ENCODE results near the gene MKKS.
"Not testable (repeated sequence)": the region's sequence is repeated elsewhere in the genome, so short reads cannot be mapped to it uniquely, and the experiment has no call there.

Gene MKKS

DNA sequence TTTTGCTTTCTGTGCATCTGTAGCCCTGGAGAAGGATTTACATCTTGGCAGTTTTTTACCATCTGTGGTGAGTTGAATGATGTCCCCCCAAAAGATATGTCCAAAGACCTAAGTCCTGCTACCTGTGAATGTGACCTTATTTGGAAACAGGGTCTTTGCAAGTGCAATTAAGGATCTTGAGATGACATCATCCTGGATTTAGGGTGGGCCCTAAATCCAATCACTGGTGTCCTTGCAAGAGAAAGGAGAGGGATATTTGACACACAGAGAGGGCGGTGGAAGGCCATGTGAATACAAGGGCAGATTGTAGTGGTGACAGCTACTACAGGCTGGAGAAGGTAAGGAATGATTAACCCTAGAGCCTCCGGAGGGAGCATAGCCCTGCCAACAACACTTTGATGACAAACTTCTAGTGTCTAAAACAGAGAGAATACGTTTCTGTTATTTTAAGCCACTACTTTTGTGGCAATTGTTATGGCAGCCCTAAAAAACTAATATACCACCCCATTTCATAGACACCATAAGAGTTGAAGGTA, 35.1 kb downstream of the MKKS start:
- peaks cover 0 to 12% (median 0%) of the 10 kb centered on the region in 11 experiments; a peak in 3 of 22 replicates for H3K36me3 ChIP-seq
- no peak for TF ChIP-seq Cebpa-rat (IDR thresholded peaks at IDR 0.05)
- no peaks in the 10 kb centered on the region for H3K27me3 ChIP-seq
- no peak overlapping the region for H3K4me3 ChIP-seq
- peaks cover 0 to 11% (median 0%) of the 10 kb centered on the region in 10 experiments; a peak in 3 of 20 replicates for H3K4me1 ChIP-seq
- no peak overlapping the region for H3K9ac ChIP-seq
- no peak overlapping the region for H3K4me2 ChIP-seq
- no peaks in the 10 kb centered on the region for H4K20me1 ChIP-seq
- peaks cover 0 to 13% (median 6%) of the 10 kb centered on the region in 11 experiments; a peak in 7 of 22 replicates for H3K9me3 ChIP-seq (replicated peaks in 1 of 11)
- H3K27ac ChIP-seq, result no peak overlapping the region

DNA sequence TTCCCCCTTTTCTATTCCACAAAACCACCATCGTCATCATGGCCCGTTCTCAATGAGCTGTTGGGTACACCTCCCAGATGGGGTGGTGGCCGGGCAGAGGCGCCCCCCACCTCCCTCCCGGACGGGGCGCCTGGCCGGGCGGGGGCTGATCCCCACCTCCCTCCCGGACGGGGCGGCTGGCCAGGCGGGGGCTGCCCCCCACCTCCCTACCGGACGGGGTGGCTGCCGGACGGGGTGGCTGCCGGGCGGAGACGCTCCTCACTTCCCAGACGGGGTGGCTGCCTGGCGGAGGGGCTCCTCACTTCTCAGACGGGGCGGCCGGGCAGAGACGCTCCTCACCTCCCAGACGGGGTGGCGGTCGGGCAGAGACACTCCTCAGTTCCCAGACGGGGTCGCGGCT, 39.3 kb downstream of the MKKS start:
- not testable (repeated sequence) for H3K4me2 ChIP-seq, H4K20me1 ChIP-seq, H3K9ac ChIP-seq, H3K4me1 ChIP-seq, H3K4me3 ChIP-seq, H3K27me3 ChIP-seq, H3K36me3 ChIP-seq, H3K27ac ChIP-seq
- peaks cover 0 to 13% (median 6%) of the 10 kb centered on the region in 11 experiments; a peak in 7 of 22 replicates for H3K9me3 ChIP-seq (replicated peaks in 1 of 11)

DNA sequence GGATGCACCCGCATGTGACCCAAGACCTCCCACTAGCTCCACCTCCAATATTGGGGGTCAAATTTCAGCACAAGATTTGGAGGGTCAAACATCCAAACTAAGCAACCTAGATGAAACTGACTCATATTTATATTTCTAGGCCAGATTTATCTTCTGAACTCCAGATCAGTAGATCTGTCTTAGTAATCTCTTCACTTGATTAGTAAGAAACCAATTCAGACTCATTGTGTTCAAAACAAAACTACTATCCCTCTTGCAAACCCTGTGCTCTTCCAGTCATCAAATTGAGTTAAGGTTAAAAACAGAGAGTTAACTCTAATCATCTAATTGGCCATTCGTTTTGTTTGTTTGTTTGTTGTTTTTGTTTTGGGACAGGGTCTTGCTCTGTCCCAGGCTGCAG, 43.3 kb downstream of the MKKS start:
- no peaks in the 10 kb centered on the region for H3K36me3 ChIP-seq
- H3K4me1 ChIP-seq, result no peaks in the 10 kb centered on the region
- no peak overlapping the region for H3K4me3 ChIP-seq
- no peaks in the 10 kb centered on the region for H3K27me3 ChIP-seq
- H3K9me3 ChIP-seq (replicated peaks in 1 of 11), result peaks cover 0 to 18% (median 6%) of the 10 kb centered on the region in 11 experiments; a peak in 8 of 22 replicates
- H3K4me2 ChIP-seq, result no peak overlapping the region
- no peaks in the 10 kb centered on the region for H4K20me1 ChIP-seq
- no peak overlapping the region for H3K27ac ChIP-seq
- no peak for TF ChIP-seq Cebpa-rat (IDR thresholded peaks at IDR 0.05)
- no peak overlapping the region for H3K9ac ChIP-seq

DNA sequence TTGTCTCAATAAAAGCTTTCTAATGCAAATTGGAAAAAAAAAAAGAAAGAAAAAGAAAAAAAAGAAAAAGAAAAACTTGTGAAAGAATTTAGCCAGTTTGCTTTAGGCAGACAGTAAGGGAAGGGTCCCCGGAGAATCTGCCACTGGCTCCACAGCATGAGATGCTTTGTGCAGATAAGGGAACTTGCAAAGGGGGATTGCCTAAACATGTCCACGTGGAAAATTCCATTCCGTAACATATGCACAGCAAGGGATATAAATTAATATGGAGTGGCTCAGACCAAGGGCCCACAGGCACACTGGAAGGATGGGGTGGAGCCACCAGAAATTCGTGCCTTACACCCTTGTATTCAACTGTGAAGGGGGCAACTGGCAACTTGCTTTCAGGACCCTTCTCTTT, 45.4 kb downstream of the MKKS start:
- H3K4me2 ChIP-seq, result no peak overlapping the region
- H3K27ac ChIP-seq, result no peak overlapping the region

DNA sequence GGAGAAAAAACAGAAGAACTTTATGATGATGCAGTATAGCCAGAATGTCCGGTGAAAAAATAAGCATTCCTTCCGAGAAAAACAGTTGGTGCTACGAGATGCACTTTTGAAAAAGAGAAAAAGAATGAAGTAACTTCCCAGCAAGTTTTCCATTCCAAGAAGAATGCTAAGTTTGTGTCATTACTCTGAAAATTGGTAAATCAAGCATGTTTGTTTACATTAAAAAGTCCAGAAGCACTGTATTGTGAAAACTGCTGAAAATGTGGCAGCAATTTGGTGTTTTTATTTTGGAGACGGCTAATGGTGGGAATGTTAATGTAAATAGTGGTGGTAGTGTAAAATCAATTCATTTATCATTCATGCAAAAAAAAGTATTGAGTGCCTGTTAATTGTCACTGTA, 46.3 kb downstream of the MKKS start:
- H4K20me1 ChIP-seq, result no peaks in the 10 kb centered on the region
- peaks cover 0 to 7% (median 0%) of the 10 kb centered on the region in 11 experiments; a peak in 3 of 22 replicates for H3K9me3 ChIP-seq (replicated peaks in 1 of 11)
- no peaks in the 10 kb centered on the region for H3K27me3 ChIP-seq
- H3K36me3 ChIP-seq, result no peaks in the 10 kb centered on the region
- no peak overlapping the region for H3K27ac ChIP-seq
- no peak overlapping the region for H3K4me3 ChIP-seq
- H3K4me2 ChIP-seq, result no peak overlapping the region
- no peak for TF ChIP-seq Cebpa-rat (IDR thresholded peaks at IDR 0.05)
- H3K9ac ChIP-seq, result no peak overlapping the region
- peaks cover 0 to 6% (median 0%) of the 10 kb centered on the region in 10 experiments; a peak in 1 of 20 replicates for H3K4me1 ChIP-seq

More for the DNA sequence above, 45.4 kb downstream of the MKKS start:
- Histone ChIP-seq H3K4me3 (no peak overlapping the region), H3K36me3 (no peaks in the 10 kb centered on the region), H3K9ac (no peak overlapping the region), H4K20me1 (no peaks in the 10 kb centered on the region), H3K4me1 (peaks cover 0 to 1% (median 0%) of the 10 kb centered on the region in 10 experiments; a peak in 1 of 20 replicates), H3K27me3 (no peaks in the 10 kb centered on the region), H3K9me3 (replicated peaks in 1 of 11) (peaks cover 0 to 7% (median 0%) of the 10 kb centered on the region in 11 experiments; a peak in 3 of 22 replicates)
- TF ChIP-seq Cebpa-rat (IDR thresholded peaks at IDR 0.05), result no peak

DNA sequence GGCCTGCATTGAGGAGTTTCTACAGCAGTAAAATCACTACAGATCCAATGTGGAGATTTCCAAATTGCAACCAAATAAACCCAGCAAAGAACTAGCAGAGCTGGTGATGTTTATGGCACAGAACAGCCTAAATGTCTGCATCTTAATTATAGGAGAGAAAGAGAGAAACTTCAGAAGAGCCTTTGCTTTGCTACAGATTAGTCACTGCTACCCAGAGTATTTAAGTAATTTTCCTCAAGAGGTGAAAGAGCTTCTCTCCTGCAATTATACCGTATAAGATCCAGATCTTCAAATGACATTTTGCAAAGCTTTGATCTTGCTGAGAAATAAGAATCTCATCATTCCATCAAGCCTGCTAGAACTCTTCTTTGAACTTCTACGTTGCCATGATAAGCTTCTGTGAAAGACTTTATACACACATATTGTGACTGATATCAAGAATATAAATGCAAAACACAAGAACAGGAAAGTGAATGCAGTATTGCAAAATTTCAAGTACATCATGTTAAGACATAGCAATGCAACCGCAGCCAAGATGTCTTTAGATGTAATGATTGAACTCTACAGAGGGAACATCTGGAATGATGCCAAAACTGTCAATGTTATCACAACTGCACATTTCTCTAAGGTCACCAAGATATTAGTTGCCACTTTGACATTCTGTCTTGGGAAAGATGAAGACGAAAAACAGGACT, 48.0 kb downstream of the MKKS start:
- Histone ChIP-seq H3K9me3 (replicated peaks in 1 of 11) (peaks cover 0 to 7% (median 0%) of the 10 kb centered on the region in 11 experiments; a peak in 3 of 22 replicates), H3K27ac (no peak overlapping the region), H4K20me1 (no peaks in the 10 kb centered on the region), H3K4me3 (no peak overlapping the region), H3K4me2 (no peak overlapping the region), H3K9ac (no peak overlapping the region), H3K27me3 (no peaks in the 10 kb centered on the region), H3K36me3 (no peaks in the 10 kb centered on the region), H3K4me1 (peaks cover 0 to 6% (median 0%) of the 10 kb centered on the region in 10 experiments; a peak in 1 of 20 replicates)
- no peak for TF ChIP-seq Cebpa-rat (IDR thresholded peaks at IDR 0.05)

DNA sequence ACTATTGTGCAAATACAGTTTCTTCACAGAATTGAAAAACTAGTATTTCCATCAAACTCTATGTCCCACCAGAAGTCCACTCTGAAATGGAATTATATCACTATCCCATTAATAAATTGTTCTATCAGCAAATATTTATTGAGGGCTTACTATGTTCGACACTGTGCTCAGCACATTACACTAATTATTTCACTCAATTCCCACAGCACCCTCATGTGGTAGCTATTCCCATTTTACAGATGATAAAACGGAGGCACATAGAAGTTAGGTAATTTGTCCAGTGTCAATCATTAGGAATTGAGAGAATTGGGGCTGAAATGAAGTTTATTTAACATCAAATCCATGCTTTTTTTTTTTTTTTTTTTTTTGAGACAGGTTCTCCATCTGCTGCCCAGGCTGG, 52.5 kb downstream of the MKKS start:
- no peaks in the 10 kb centered on the region for H3K9me3 ChIP-seq (replicated peaks in 1 of 11)
- no peaks in the 10 kb centered on the region for H3K27me3 ChIP-seq
- TF ChIP-seq Cebpa-rat (IDR thresholded peaks at IDR 0.05), result no peak
- no peak overlapping the region for H3K4me2 ChIP-seq
- peaks cover 0 to 6% (median 0%) of the 10 kb centered on the region in 10 experiments; a peak in 1 of 20 replicates for H3K4me1 ChIP-seq
- no peak overlapping the region for H3K27ac ChIP-seq
- H3K4me3 ChIP-seq, result no peak overlapping the region
- H3K36me3 ChIP-seq, result no peaks in the 10 kb centered on the region
- no peaks in the 10 kb centered on the region for H4K20me1 ChIP-seq
- H3K9ac ChIP-seq, result no peak overlapping the region

DNA sequence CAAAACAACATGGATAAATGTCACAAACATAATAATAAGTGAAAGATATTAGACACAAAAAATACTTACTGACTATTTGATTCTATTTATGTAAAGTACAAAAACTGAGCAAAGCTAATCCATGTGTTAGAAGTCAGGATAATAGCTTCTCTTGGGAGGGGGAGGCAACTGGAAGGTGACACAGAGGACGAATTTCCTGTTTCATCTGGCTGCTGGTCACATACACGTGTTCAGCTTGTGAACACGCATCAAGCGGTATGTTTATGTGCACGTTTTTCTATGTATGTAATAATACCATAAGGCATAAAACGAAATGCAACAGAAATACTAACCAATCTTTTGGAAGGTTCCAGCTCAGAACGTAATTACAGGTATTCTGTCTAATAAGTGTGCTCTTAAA, 54.3 kb downstream of the MKKS start:
- Histone ChIP-seq H3K36me3 (no peaks in the 10 kb centered on the region), H3K4me3 (no peak overlapping the region), H3K9me3 (replicated peaks in 1 of 11) (peaks cover 0 to 11% (median 0%) of the 10 kb centered on the region in 11 experiments; a peak in 3 of 22 replicates), H3K27ac (no peak overlapping the region), H3K27me3 (no peaks in the 10 kb centered on the region), H3K4me1 (peaks cover 0 to 6% (median 0%) of the 10 kb centered on the region in 10 experiments; a peak in 1 of 20 replicates), H3K9ac (no peak overlapping the region), H3K4me2 (no peak overlapping the region), H4K20me1 (no peaks in the 10 kb centered on the region)
- no peak for TF ChIP-seq Cebpa-rat (IDR thresholded peaks at IDR 0.05)

DNA sequence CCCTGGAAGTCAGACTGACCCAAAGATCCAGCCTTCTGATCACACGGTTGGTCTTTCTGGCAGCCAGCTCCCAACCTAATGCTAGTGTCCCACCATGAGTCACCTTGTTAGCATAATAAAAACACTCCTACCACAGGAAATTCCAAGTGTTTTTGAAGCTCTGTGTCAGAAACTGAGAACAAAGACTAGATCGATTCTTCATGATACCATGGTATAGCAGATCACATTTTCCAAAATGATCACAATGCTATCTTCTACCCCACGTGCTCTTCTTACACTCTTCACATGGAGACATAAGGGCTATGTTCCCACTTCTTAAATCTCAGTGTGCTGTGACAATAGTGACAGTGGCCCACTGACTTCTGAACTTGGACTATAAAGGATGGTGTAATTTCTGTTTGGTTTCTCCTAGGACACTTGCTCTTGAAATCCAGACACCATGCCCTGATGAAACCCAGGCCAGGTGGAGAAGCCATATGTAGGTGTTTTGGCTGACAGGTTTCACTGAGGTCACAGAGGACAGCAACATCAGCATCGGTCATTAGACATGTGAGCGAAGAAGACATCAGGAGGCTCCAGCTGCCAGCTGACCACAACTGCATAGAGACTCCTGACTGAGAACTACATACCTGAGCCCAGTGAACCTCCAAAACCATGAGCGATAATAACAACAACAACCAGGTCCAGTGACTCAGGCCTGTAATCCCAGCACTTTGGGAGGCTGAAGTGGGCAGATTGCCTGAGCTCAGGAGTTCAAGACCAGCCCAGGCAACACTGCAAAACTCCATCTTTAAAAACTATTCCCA, 57.5 kb downstream of the MKKS start:
- no peaks in the 10 kb centered on the region for H3K36me3 ChIP-seq
- H4K20me1 ChIP-seq, result no peaks in the 10 kb centered on the region
- H3K4me2 ChIP-seq, result no peak overlapping the region
- peaks cover 0 to 13% (median 0%) of the 10 kb centered on the region in 11 experiments; a peak in 5 of 22 replicates for H3K9me3 ChIP-seq (replicated peaks in 1 of 11)
- no peak for TF ChIP-seq Cebpa-rat (IDR thresholded peaks at IDR 0.05)
- H3K27ac ChIP-seq, result no peak overlapping the region
- no peaks in the 10 kb centered on the region for H3K4me1 ChIP-seq
- no peak overlapping the region for H3K4me3 ChIP-seq
- H3K9ac ChIP-seq, result no peak overlapping the region
- no peaks in the 10 kb centered on the region for H3K27me3 ChIP-seq

All from BLaER1 treated with 17β-estradiol and CSF1 and Interleukin-3, amounts not matched to agents 10 nM and 100 nM (cell line).